Trophoblast cell (in vitro differentiated cells and primary cell): ENCODE measurements around the gene HEXIM2.
A peak's percentile ranks its signal among the peaks of the same experiment; 100 is the strongest.

ENCODE experiments used
- DNase-seq, 2 donors: peaks; one replicate each; pipeline ENCODE4 v3.0.0-alpha.2; 2016
- H2AFZ ChIP-seq: 2 replicates; pipeline ENCODE4 v1.6.1; 2013; ENCODE audit warnings: low read length, moderate library complexity, mild to moderate bottlenecking; ENCODE audit not compliant: insufficient read depth, poor library complexity
- H2AK5ac ChIP-seq: 2 replicates; pipeline ENCODE4 v1.6.1; 2013; ENCODE audit warnings: mild to moderate bottlenecking, low read length
- H2BK120ac ChIP-seq: 2 replicates; pipeline ENCODE4 v1.6.1; 2013; ENCODE audit warnings: low read length, mild to moderate bottlenecking, moderate library complexity; ENCODE audit not compliant: insufficient read depth, poor library complexity
- H2BK12ac ChIP-seq: 2 replicates; pipeline ENCODE4 v1.6.1; 2013; ENCODE audit warnings: mild to moderate bottlenecking, low read length, moderate library complexity
- H2BK5ac ChIP-seq: 2 replicates; pipeline ENCODE4 v1.6.1; 2013; ENCODE audit warnings: low read length, low read depth, moderate library complexity, mild to moderate bottlenecking; ENCODE audit not compliant: poor library complexity
- H3K14ac ChIP-seq: 2 replicates; pipeline ENCODE4 v1.6.1; 2013; ENCODE audit warnings: mild to moderate bottlenecking, low read length
- H3K18ac ChIP-seq: 2 replicates; pipeline ENCODE4 v1.6.1; 2013; ENCODE audit warnings: mild to moderate bottlenecking, low read length
- H3K23ac ChIP-seq: 2 replicates; pipeline ENCODE4 v1.6.1; 2013; ENCODE audit warnings: low read length
- H3K27ac ChIP-seq: 2 replicates; pipeline ENCODE4 v1.5.1; 2013; ENCODE audit warnings: low read depth, mild to moderate bottlenecking, inconsistent platforms, low read length, moderate library complexity
- H3K27me3 ChIP-seq: 2 replicates; pipeline ENCODE4 v1.6.1; 2013; ENCODE audit warnings: inconsistent platforms, mild to moderate bottlenecking, low read length, moderate library complexity; ENCODE audit not compliant: insufficient read depth
- H3K36me3 ChIP-seq, 2 experiments: 1 replicate in 1 of 2; 2 replicates in 1 of 2; pipeline ENCODE4 v1.6.1; 2013; ENCODE audit warnings: low read length in 2 of 2, mild to moderate bottlenecking in 2 of 2, moderate library complexity in 1 of 2; ENCODE audit not compliant: insufficient read depth in 2 of 2, control insufficient read depth in 1 of 2
- H3K4ac ChIP-seq: 2 replicates; pipeline ENCODE4 v1.6.1; 2013; ENCODE audit warnings: low read depth, mild to moderate bottlenecking, low read length, moderate library complexity
- H3K4me1 ChIP-seq, 2 experiments: 1 replicate in 1 of 2; 2 replicates in 1 of 2; pipeline ENCODE4 v1.6.1; 2013; ENCODE audit warnings: low read length in 2 of 2, mild to moderate bottlenecking in 2 of 2, moderate library complexity in 1 of 2; ENCODE audit not compliant: insufficient read depth in 2 of 2, control insufficient read depth in 1 of 2
- H3K4me2 ChIP-seq: 2 replicates; pipeline ENCODE4 v1.6.1; 2013; ENCODE audit warnings: inconsistent platforms, mild to moderate bottlenecking, low read length, moderate library complexity
- H3K4me3 ChIP-seq: 2 replicates; pipeline ENCODE4 v1.5.1; 2013; ENCODE audit warnings: mild to moderate bottlenecking, low read depth, low read length, inconsistent platforms
- H3K79me1 ChIP-seq: one replicate; pipeline ENCODE4 v1.6.1; 2013; ENCODE audit warnings: low read length
- H3K79me2 ChIP-seq: 2 replicates; pipeline ENCODE4 v1.6.1; 2013; ENCODE audit warnings: low read length, mild to moderate bottlenecking; ENCODE audit not compliant: control insufficient read depth, insufficient read depth, poor library complexity
- H3K9ac ChIP-seq: 2 replicates; pipeline ENCODE4 v1.6.1; 2013; ENCODE audit warnings: mild to moderate bottlenecking, low read length
- H3K9me3 ChIP-seq: 2 replicates; pipeline ENCODE4 v1.6.1; 2013; ENCODE audit warnings: low read depth, mild to moderate bottlenecking, control low read depth, inconsistent platforms, low read length; ENCODE audit not compliant: insufficient read depth
- H4K12ac ChIP-seq: 2 replicates; pipeline ENCODE4 v1.6.1; 2013; ENCODE audit warnings: low read depth, mild to moderate bottlenecking, low read length, moderate library complexity
- H4K8ac ChIP-seq: 2 replicates; pipeline ENCODE4 v1.6.1; 2013; ENCODE audit warnings: low read depth, mild to moderate bottlenecking, low read length, moderate library complexity
- H4K91ac ChIP-seq: one replicate; pipeline ENCODE4 v1.6.1; 2013; ENCODE audit warnings: low read depth, mild to moderate bottlenecking, low read length, moderate library complexity
- WGBS: extraction: QIAGEN DNeasy Blood & Tissue Kit; methylation state at CpG from one replicate; pipeline ENCODE4 v1.1.7; 2013; ENCODE audit warnings: missing lambda C conversion rate; ENCODE audit not compliant: insufficient read length, insufficient coverage; ENCODE audit errors: extremely low coverage; 5-methylcytosine and 5-hydroxymethylcytosine counted together

HEXIM2 gene

GRCh38 chr17:45155483-45155882 is 6.2 kb upstream of the HEXIM2 start:
- H3K18ac ChIP-seq: no peak overlapping the region

DNA sequence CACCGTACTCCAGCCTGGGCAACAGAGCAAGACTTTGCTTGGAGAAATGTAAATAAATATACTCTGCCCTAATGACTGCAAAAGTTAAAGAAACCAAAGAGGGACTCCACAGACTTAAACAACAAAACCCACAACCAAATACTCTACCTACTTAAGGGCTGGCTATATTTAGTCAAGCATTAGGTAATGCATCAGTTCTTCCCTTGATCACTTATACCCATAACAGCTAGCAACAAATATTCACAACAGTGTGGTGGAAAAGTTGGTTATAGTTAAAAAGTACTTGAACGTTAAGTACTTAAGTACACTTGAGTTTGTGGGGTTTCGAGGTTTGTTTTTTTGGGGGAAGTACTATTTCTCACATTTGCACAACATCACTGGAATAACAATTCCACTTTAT is 5.4 kb upstream of the HEXIM2 start:
- H2BK5ac ChIP-seq: no peak overlapping the region
- peaks cover 9% of the 10 kb centered on the region for H3K79me2 ChIP-seq
- no peak overlapping the region for H2AFZ ChIP-seq
- H3K14ac ChIP-seq: no peak overlapping the region
- H3K27ac ChIP-seq: peak overlapping the region; percentile 73
- H3K23ac ChIP-seq: no peak overlapping the region
- H4K12ac ChIP-seq: no peak overlapping the region
- H2BK12ac ChIP-seq: no peak overlapping the region
- H4K8ac ChIP-seq: no peak overlapping the region
- WGBS: 100% methylated on average over 2 of the region's 3 CpGs
- no peaks in the 10 kb centered on the region for H3K27me3 ChIP-seq
- no peak overlapping the region for H2AK5ac ChIP-seq
- peak overlapping the region; percentile 13 for H4K91ac ChIP-seq
- peaks cover 7 to 20% of the 10 kb centered on the region in 2 experiments for H3K4me1 ChIP-seq
- DNase-seq: no peak
- H3K79me1 ChIP-seq: peaks cover 14% of the 10 kb centered on the region
- H3K4me2 ChIP-seq: no peak overlapping the region
- H3K4ac ChIP-seq: no peak overlapping the region
- peak overlapping the region; percentile 49 for H2BK120ac ChIP-seq
- no peak overlapping the region for H3K18ac ChIP-seq
- no peaks in the 10 kb centered on the region for H3K36me3 ChIP-seq
- no peaks in the 10 kb centered on the region for H3K9me3 ChIP-seq
- H3K9ac ChIP-seq: no peak overlapping the region
- no peak overlapping the region for H3K4me3 ChIP-seq

More at GRCh38 chr17:45155483-45155882, 6.2 kb upstream of the HEXIM2 start:
- Histone ChIP-seq H3K36me3 (no peaks in the 10 kb centered on the region), H2BK120ac (peak overlapping the region; percentile 49), H3K27ac (peak overlapping the region; percentile 73), H3K9me3 (no peaks in the 10 kb centered on the region), H3K4ac (no peak overlapping the region), H3K4me1 (peaks cover 7 to 21% of the 10 kb centered on the region in 2 experiments), H3K79me2 (peaks cover 2% of the 10 kb centered on the region), H2BK5ac (peak overlapping the region; percentile 42), H3K9ac (no peak overlapping the region), H4K12ac (no peak overlapping the region), H2AK5ac (no peak overlapping the region), H3K79me1 (peaks cover 6% of the 10 kb centered on the region), H4K8ac (peak overlapping the region; percentile 46), H4K91ac (peak overlapping the region; percentile 45), H3K4me2 (peak overlapping the region; percentile 44), H2BK12ac (no peak overlapping the region), H3K4me3 (no peak overlapping the region), H2AFZ (no peak overlapping the region), H3K27me3 (no peaks in the 10 kb centered on the region), H3K14ac (peak overlapping the region; percentile 65), H3K23ac (no peak overlapping the region)
- no CpG with 5 or more reads among the region's 2 CpGs for WGBS
- DNase-seq: peak; percentile 63 to 81

GRCh38 chr17:45160447-45161287 is 1.0 kb upstream of the HEXIM2 start:
- H3K4me1 ChIP-seq: peaks cover 12 to 19% of the 10 kb centered on the region in 2 experiments
- peak overlapping the region; percentile 93 for H3K4me2 ChIP-seq
- H3K4ac ChIP-seq: peak overlapping the region; percentile 98
- WGBS: no CpG with 5 or more reads among the region's 48 CpGs
- H3K27ac ChIP-seq: peak overlapping the region; percentile 99
- H2AK5ac ChIP-seq: peak overlapping the region; percentile 99
- no peaks in the 10 kb centered on the region for H3K36me3 ChIP-seq
- peak overlapping the region; percentile 99 for H4K12ac ChIP-seq
- peak overlapping the region; percentile 71 for H3K23ac ChIP-seq
- peaks cover 10% of the 10 kb centered on the region for H3K79me2 ChIP-seq
- peak overlapping the region; percentile 99 for H3K14ac ChIP-seq
- no peak overlapping the region for H2BK12ac ChIP-seq
- peak overlapping the region; percentile 94 for H3K9ac ChIP-seq
- H3K79me1 ChIP-seq: peaks cover 19% of the 10 kb centered on the region
- H3K18ac ChIP-seq: peak overlapping the region; percentile 98
- peak overlapping the region; percentile 100 for H4K91ac ChIP-seq
- peak overlapping the region; percentile 99 for H2BK120ac ChIP-seq
- DNase-seq: peak; percentile 30 to 48
- H3K27me3 ChIP-seq: no peaks in the 10 kb centered on the region
- peak overlapping the region; percentile 78 for H2AFZ ChIP-seq
- H4K8ac ChIP-seq: peak overlapping the region; percentile 100
- H3K4me3 ChIP-seq: peak overlapping the region; percentile 94
- H2BK5ac ChIP-seq: peak overlapping the region; percentile 100
- H3K9me3 ChIP-seq: no peaks in the 10 kb centered on the region

DNA sequence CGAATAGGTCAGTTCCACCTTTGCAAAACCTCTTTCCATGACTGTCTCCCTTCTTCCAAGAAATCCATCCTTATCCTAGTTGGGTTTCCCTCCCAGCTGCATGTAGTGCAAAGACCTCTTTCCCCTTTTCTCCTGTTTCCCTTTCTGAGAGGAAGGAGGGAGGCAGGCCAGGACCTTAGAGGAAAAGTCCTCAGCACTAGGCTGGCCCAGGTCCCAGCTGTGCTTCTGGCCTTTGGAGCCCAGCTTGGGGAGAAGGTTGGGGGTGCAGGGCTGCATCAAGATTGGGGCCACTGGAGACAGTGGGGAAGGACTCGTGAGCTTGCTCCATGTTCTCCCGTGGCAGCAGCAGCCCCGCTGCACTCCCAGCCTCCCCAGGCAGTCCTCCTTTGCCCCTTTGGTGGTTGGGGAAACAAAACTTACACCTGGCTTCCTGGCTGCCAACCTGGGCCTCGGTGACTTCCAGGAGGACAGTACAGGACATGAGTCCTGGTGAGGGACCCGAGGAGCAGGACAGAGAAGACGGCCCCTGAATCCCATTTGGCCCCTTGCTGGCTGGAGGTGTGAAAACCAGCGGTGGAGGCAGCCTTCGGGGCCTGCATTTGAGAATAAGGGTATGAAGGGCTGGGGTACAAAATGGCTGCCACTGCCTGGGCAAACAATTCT is 481 bp downstream of the HEXIM2 start:
- Histone ChIP-seq H3K27me3 (no peaks in the 10 kb centered on the region), H4K12ac (peak overlapping the region; percentile 31), H3K4ac (peak overlapping the region; percentile 11), H4K91ac (peak overlapping the region; percentile 64), H3K27ac (no peak overlapping the region), H2BK120ac (peak overlapping the region; percentile 28), H3K4me2 (peak overlapping the region; percentile 54), H3K36me3 (no peaks in the 10 kb centered on the region), H3K4me1 (peaks cover 8 to 14% of the 10 kb centered on the region in 2 experiments), H4K8ac (peak overlapping the region; percentile 80), H2AFZ (peak overlapping the region; percentile 24), H2BK12ac (no peak overlapping the region), H3K79me2 (peaks cover 10% of the 10 kb centered on the region), H3K9me3 (no peaks in the 10 kb centered on the region), H3K79me1 (peaks cover 17% of the 10 kb centered on the region), H3K14ac (peak overlapping the region; percentile 50), H3K23ac (no peak overlapping the region), H2BK5ac (peak overlapping the region; percentile 0), H3K4me3 (peak overlapping the region; percentile 29), H2AK5ac (peak overlapping the region; percentile 60), H3K9ac (peak overlapping the region; percentile 9), H3K18ac (peak overlapping the region; percentile 10)
- no CpG with 5 or more reads among the region's 9 CpGs for WGBS
- no peak for DNase-seq
